HG03571 (cell line): Measurements from ENCODE around the gene ROR2.

Experiments used
- ATAC-seq: cut with Tn5 transposase; IDR thresholded peaks from one replicate; pipeline ENCODE4 v1.9.1; 2021; ENCODE audit not compliant: unreplicated experiment

The ROR2 gene

GRCh38 chr9:91948597-91949391, 1.2 kb downstream of the ROR2 start:
- no peak for ATAC-seq

- ATAC-seq = no peak
These were observed 1.9 kb downstream of the ROR2 start for GRCh38 chr9:91948101-91948596.

- no peak for ATAC-seq
These were observed 3.2 kb downstream of the ROR2 start for GRCh38 chr9:91946653-91947488.

- ATAC-seq = no peak
These were observed 3.8 kb downstream of the ROR2 start for GRCh38 chr9:91946196-91946595.

GRCh38 chr9:91945277-91946085, 4.5 kb downstream of the ROR2 start:
- no peak for ATAC-seq

- no peak for ATAC-seq
These were observed 5.3 kb downstream of the ROR2 start for GRCh38 chr9:91944711-91945110.

GRCh38 chr9:91943478-91944470, 6.3 kb downstream of the ROR2 start:
- ATAC-seq = no peak

GRCh38 chr9:91942201-91942600, 7.8 kb downstream of the ROR2 start:
- no peak for ATAC-seq

- no peak for ATAC-seq
These were observed 10.1 kb downstream of the ROR2 start for GRCh38 chr9:91939978-91940377.

- no peak for ATAC-seq
These were observed 12.3 kb downstream of the ROR2 start for GRCh38 chr9:91937727-91938126.

- no peak for ATAC-seq
These were observed 13.0 kb downstream of the ROR2 start for GRCh38 chr9:91937056-91937455.

GRCh38 chr9:91935805-91936514, 14.1 kb downstream of the ROR2 start:
- ATAC-seq = no peak

- ATAC-seq = no peak
These were observed 14.8 kb downstream of the ROR2 start for GRCh38 chr9:91935066-91935749.

GRCh38 chr9:91934654-91935053, 15.4 kb downstream of the ROR2 start:
- no peak for ATAC-seq

- no peak for ATAC-seq
These were observed 16.3 kb downstream of the ROR2 start for GRCh38 chr9:91933556-91934352.

- no peak for ATAC-seq
These were observed 19.6 kb downstream of the ROR2 start for GRCh38 chr9:91930475-91930874.

GRCh38 chr9:91929331-91929730, 20.7 kb downstream of the ROR2 start:
- ATAC-seq = no peak

GRCh38 chr9:91927922-91928510, 22.0 kb downstream of the ROR2 start:
- no peak for ATAC-seq
